ENCODE data around the gene NOS1. TPM values are rescaled to one million over a fixed set of nuclear protein-coding genes. Genes with fewer than 3 reads are reported as not detected.

NOS1 gene
- total RNA-seq, 2 donors from 2014 or later: 2.6 to 8.3 TPM

GRCh38 chr12:117318591-117318990, 42.8 kb downstream of the NOS1 start:
- DNase-seq (ENCODE audit: low spot score): no peak
- H3K4me1 ChIP-seq (replicated peaks): no peaks in the 10 kb centered on the region
- H3K9me3 ChIP-seq: no peaks in the 10 kb centered on the region
- H3K27me3 ChIP-seq (replicated peaks; ENCODE audit: insufficient read depth): no peaks in the 10 kb centered on the region
- H3K27ac ChIP-seq: no peak overlapping the region
- intact Hi-C loops (cut with DNase I): no loop called here
- H3K4me3 ChIP-seq: no peak overlapping the region
- WGBS: 56% methylated on average over 9 of the region's 9 CpGs
- no peaks in the 10 kb centered on the region for H3K36me3 ChIP-seq
- TF ChIP-seq POLR2AphosphoS5 (IDR thresholded peaks at IDR 0.05) (no peak), CTCF (IDR thresholded peaks at IDR 0.05) (no peak), POLR2A (IDR thresholded peaks at IDR 0.05) (no peak)

- 84% methylated on average over 6 of the region's 6 CpGs for WGBS
- H3K4me1 ChIP-seq (replicated peaks): no peaks in the 10 kb centered on the region
- TF ChIP-seq CTCF (IDR thresholded peaks at IDR 0.05): no peak
- no peak for TF ChIP-seq POLR2AphosphoS5 (IDR thresholded peaks at IDR 0.05)
- no peak for TF ChIP-seq POLR2A (IDR thresholded peaks at IDR 0.05)
- H3K4me3 ChIP-seq: no peak overlapping the region
- H3K36me3 ChIP-seq: no peaks in the 10 kb centered on the region
- DNase-seq (ENCODE audit: low spot score): no peak
- intact Hi-C loops (cut with DNase I): no loop called here
- H3K27ac ChIP-seq: no peak overlapping the region
- no peaks in the 10 kb centered on the region for H3K27me3 ChIP-seq (replicated peaks; ENCODE audit: insufficient read depth)
- no peaks in the 10 kb centered on the region for H3K9me3 ChIP-seq
Observed at GRCh38 chr12:117316336-117316735, 45.1 kb downstream of the NOS1 start.

GRCh38 chr12:117313926-117314325, 47.5 kb downstream of the NOS1 start:
- H3K27ac ChIP-seq: no peak overlapping the region
- H3K4me1 ChIP-seq (replicated peaks): no peaks in the 10 kb centered on the region
- H3K36me3 ChIP-seq: no peaks in the 10 kb centered on the region
- DNase-seq (ENCODE audit: low spot score): no peak
- no peaks in the 10 kb centered on the region for H3K9me3 ChIP-seq
- H3K27me3 ChIP-seq (replicated peaks; ENCODE audit: insufficient read depth): no peaks in the 10 kb centered on the region
- no peak overlapping the region for H3K4me3 ChIP-seq
- TF ChIP-seq POLR2A (IDR thresholded peaks at IDR 0.05) (no peak), POLR2AphosphoS5 (IDR thresholded peaks at IDR 0.05) (no peak), CTCF (IDR thresholded peaks at IDR 0.05) (no peak)
- WGBS: 47% methylated on average over 4 of the region's 4 CpGs
- intact Hi-C loops (cut with DNase I): no loop called here

GRCh38 chr12:117312770-117313169, 48.7 kb downstream of the NOS1 start:
- Histone ChIP-seq H3K27ac (no peak overlapping the region), H3K9me3 (no peaks in the 10 kb centered on the region), H3K27me3 (replicated peaks; ENCODE audit: insufficient read depth) (no peaks in the 10 kb centered on the region), H3K4me3 (no peak overlapping the region), H3K36me3 (no peaks in the 10 kb centered on the region), H3K4me1 (replicated peaks) (no peaks in the 10 kb centered on the region)
- WGBS: 62% methylated on average over 3 of the region's 3 CpGs
- intact Hi-C loops (cut with DNase I): no loop called here
- no peak for DNase-seq (ENCODE audit: low spot score)
- TF ChIP-seq POLR2A (IDR thresholded peaks at IDR 0.05) (no peak), POLR2AphosphoS5 (IDR thresholded peaks at IDR 0.05) (no peak), CTCF (IDR thresholded peaks at IDR 0.05) (no peak)

GRCh38 chr12:117309276-117309925, 52.0 kb downstream of the NOS1 start:
- Histone ChIP-seq H3K27me3 (replicated peaks; ENCODE audit: insufficient read depth) (no peaks in the 10 kb centered on the region), H3K4me1 (replicated peaks) (no peaks in the 10 kb centered on the region), H3K27ac (no peak overlapping the region), H3K9me3 (no peaks in the 10 kb centered on the region), H3K4me3 (no peak overlapping the region), H3K36me3 (no peaks in the 10 kb centered on the region)
- intact Hi-C loops (cut with DNase I): no loop called here
- TF ChIP-seq POLR2A (IDR thresholded peaks at IDR 0.05) (no peak), POLR2AphosphoS5 (IDR thresholded peaks at IDR 0.05) (no peak), CTCF (IDR thresholded peaks at IDR 0.05) (no peak)
- WGBS: 71% methylated on average over 11 of the region's 11 CpGs
- no peak for DNase-seq (ENCODE audit: low spot score)
